Measurements from ENCODE around the gene MORC3.
"Not testable (repeated sequence)": the region's sequence is repeated elsewhere in the genome, so short reads cannot be mapped to it uniquely, and the experiment has no call there.

The MORC3 gene

DNA sequence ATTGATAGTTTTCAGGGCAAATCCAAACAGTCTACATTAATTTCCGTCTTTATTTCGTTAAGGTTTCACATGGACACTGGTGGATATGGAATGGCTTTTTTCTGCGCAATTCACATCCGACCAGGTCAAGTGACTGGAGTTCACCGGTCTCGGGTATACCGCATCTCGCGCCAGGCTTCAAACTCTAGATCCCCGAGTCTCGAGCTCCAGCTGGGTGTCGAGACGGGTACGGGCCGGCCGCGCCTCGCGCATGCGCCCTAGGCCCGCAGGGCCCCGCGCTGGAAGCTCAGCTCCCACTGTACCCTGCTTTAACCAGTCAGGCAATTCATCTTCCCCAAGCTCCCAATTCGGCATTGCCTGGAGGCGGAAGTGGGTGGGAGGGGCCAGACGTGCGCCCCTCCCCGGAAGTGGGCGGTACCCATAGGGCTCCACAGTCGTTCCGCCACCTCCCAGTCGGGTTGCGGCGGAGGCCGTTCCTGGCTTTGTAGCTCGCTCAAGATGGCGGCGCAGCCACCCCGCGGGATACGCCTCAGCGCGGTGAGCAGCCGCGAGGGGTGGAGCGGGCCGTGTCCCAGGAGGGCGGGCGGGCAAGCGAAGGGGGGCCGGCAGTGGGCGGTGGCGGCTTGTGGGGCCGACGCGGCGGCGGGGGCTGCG, at the start of gene MORC3:
Gene MORC3, plus strand, starts transcription at position 431 of the 654 bp plus-strand sequence. Its CDS starts 68 bp downstream, at position 499.
- peak; percentile 98 for DNase-seq

GRCh38 chr21:36270786-36271695, 49.0 kb upstream of the MORC3 start:
- DNase-seq: not testable (repeated sequence)

DNA sequence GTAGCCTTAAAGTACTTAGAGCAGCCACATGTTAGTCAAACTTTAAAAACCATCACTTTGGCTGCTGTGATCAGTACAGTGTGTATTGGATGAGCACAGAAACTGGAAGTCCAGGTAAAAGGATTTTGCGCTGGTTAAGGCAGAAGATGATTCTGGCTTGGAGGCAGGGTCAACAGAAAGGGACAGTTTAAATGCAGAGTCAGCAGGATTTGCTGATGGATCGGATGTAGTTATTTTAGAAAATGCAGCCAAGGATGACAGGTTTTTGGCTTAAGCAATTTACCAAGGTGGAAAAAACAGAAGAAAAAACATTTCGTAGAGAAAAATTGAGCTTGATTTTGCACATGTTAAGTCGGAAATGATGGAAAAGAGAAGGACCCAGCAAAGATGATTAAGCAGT, 45.9 kb upstream of the MORC3 start:
- no peak for DNase-seq

- DNase-seq: no peak
Measured at GRCh38 chr21:36282568-36283230, 37.3 kb upstream of the MORC3 start.

DNA sequence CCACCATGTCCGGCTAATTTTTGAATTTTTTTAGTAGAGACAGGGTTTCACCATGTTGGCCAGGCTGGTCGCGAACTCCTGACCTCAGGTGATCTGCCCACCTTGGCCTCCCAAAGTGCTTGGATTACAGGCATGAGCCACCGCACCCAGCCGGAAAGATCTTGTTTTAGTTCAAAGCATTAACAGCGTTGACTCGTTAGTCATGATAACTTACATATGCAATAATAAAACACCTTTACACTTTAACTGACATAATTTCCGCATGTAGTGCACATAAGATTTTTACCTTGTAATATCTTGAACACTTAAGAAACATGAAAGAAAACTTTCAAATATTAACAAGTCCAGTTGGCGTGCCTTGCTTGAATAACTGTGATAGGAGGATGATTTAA, 36.8 kb upstream of the MORC3 start:
- DNase-seq: not testable (repeated sequence)

- DNase-seq: no peak
Measured at GRCh38 chr21:36288651-36289243, 31.2 kb upstream of the MORC3 start.

GRCh38 chr21:36291509-36291908, 28.5 kb upstream of the MORC3 start:
- no peak for DNase-seq

- DNase-seq: no peak
Measured at GRCh38 chr21:36297406-36297937, 22.5 kb upstream of the MORC3 start.

DNA sequence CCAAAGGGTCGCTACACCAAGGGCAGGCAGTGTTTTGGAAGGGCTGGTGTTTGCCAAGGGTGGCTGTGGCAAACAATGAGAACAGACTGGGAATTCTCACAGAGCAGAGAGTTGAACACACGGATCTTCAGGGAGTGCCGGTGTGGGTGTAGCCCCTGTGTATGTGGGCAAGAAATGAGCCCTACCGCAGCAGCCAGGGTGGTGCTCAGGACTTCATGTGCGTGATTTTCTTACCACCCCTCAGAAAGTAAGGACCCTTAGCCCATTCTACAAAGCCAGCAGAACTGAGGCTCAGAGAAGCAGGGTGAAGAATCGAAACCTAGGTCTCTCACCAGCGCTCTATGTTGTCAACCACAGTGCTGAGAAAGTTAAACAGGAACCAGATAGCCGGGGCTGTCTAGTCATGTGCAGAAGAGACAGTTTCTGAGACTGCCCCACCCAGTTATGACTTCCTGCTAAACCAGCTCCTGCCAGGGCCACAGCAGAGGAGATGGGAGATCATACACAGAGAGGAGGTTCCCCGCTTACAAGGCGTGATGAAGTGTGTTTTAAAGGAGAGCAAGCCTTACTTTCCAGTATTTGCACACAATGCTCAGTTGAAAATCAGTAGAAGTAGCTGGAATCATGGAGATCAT, 21.9 kb upstream of the MORC3 start:
- DNase-seq: peak; percentile 61

DNA sequence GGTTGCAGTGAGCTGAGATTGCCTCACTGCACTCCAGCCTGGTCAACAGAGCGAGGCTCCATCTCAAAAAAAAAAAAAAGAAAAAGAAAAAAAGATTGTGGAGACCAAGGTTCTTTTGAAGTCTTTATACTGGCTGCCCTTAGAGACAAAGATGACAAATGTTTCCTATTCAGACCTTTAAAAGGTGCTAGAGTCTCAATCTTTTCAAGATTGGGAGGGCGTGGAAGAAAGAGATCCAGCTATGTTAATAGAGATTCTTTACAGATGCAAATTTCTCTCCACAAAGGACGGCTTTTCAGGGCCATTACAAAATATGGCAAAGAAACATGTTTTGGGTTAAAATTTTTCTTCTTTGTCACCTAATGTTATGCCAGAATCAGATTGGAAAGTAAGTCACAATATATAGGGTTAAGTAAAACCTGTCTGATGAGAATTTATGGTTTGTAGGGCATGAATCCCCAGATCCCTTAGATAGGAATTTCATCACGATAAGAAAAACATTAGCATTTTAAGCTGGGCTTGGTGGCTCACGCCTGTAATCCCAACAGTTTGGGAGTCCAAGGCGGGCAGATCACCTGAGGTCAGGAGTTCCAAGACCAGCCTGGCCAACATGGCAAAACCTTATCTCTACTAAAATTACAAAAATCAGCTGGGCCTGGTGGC, 13.0 kb upstream of the MORC3 start:
- no peak for DNase-seq

GRCh38 chr21:36310016-36310415, 10.0 kb upstream of the MORC3 start:
- DNase-seq: peak; percentile 50

- not testable (repeated sequence) for DNase-seq
Measured at GRCh38 chr21:36313446-36313845, 6.6 kb upstream of the MORC3 start.

DNA sequence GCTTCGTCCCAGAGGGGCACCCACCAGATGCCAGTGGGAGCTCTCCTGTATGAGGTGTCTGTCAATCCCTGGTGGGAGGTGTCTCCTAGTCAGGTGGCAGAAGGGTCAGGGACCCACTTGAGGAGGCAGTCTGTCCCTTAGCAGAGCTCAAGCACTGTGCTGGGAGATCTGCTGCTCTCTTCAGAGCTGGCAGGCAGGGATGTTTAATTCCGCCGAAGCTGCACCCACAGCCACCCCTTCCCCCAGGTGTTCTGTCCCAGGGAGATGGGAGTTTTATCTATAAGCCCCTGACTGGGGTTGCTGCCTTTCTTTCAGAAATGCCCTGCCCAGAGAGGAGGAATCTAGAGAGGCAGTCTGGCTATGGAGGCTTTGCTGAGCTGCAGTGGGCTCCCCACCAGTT, 4.0 kb upstream of the MORC3 start:
- not testable (repeated sequence) for DNase-seq

DNA sequence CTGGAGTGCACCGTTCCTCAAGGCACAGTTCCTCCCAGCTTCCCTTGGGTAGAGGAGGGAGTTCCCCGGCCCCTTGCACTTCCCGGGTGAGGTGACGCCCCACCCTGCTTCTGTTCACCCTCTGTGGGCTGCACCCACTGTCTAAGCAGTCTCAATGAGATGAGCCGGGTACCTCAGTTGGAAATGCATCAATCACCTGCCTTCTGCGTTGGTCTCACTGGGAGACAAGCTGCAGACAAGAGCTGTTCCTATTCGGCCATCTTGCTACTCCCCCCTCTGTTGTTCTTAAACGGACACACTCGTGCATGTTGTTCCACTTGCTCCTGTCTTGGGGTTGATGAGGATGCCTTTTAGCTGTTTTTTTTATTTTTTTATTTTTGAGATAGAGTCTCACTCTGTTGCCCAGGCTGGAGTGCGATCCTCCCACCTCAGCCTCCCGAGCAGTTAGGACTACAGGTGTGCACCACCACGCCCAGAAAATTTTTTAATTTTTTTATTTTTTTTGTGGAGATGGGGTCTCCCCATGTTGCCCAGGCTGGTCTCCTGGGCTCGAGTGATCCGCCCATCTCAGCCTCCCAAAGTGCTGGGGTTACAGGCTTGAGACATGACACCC, 3.0 kb upstream of the MORC3 start:
- no peak for DNase-seq

DNA sequence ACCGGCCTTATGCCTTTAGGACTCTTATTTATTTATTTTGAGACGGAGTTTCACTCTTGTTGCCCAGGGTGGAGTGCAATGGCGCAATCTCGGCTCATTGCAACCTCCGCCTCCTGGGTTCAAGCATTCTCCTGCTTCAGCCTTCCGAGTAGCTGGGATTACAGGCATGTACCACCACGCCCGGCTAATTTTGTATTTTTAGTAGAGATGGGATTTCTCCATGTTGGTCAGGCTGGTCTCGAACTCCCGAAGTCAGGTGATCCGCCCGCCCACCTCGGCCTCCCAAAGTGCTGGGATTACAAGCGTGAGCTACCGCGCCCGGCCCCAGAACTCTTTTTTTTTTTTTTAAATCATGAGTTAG, 611 bp upstream of the MORC3 start:
- not testable (repeated sequence) for DNase-seq

DNA sequence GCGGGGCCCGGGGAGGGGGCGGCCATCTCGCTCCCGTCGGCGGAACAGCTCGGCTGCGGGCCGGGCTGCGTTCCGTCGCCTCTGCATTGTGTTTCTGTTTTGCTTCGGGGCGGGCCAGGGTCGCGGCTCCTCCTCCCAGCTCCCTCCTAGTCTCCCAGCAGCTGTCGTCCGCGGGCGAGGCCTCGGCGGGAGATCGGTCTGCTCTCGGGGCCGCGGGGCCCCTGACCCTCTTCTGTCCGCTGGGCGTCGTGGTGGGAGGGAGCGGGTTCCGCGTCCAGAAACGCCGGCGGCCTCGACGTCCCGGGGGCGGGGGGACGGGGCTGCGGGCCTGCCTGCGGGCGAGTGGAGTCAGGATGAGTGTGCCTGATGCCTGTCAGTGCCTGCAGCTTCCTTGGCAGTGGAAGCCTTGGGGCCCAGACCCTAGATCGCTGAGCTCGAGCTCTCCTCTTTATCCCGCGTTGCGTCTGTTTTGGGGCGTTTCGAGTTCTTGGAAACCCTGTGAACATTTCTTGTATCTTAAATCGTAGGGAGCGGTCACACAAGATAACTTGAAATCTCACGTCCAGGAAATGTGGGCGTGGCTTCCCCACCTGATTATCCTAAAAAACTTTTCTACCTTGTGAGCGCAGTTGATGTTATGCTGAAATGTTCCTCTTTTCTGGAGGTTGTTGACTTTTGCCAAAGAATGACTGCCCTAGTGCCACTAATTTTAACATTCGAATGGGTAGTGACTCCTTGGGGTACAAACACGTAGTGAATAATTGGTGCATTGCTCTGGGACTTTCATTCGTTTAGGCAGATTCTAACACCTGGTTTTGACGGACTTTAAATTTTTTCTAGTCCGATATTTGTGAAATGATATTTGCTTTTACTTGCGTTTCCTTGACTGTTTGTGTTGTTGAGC, 676 bp downstream of the MORC3 start:
- peak; percentile 78 for DNase-seq

DNA sequence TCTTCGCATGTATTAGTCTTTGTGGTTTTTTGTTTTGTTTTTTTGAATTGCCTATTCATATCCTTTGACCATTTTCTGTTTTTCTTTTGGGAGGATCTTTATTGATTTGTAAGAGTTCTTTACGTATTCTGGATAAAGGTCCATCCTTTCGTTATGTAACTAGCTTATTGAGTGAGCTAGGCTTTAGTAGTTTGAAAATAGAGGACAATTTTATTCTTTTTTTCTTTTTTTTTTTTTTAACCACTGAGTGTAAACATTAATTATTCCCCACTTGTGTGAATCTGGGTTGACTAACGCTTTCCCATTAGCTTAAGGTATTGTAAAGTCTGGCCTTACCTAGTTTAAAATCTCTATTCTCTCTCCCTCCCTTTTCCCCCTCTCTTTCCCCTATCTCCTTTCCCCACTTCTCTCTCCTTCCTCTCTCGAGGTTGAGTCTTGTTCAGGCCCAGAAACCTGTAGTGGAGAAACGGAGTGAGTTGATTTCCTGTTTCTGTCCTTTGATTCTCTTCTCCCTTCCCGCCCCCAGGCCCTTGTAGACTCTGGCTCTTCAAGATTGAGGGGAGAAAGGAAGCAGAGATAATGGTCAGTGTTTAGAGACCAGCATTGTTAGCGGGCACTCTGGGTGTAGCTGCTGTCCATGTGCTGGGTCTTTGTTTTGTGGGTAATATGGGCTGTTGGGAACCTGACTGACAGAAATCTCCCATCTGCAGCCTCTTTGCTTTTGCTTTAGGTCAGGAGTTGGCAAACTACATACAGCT, 1.5 kb downstream of the MORC3 start:
- DNase-seq: no peak

DNA sequence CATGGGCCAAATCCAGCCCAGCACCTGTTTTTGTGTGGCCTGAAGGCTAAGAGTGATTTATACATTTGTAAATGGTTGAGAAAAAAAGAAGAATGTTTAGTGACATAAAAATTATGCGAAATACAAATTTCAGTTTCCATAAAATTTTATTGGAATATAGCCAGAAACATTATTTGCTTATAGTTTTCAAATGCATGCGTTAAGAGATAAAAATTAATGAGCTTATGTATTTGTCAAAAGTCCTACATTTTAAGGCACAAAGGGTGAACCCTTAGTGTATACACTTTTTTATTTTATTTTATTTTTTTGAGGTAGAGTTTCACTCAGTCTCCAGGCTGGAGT, 2.1 kb downstream of the MORC3 start:
- DNase-seq: no peak

DNA sequence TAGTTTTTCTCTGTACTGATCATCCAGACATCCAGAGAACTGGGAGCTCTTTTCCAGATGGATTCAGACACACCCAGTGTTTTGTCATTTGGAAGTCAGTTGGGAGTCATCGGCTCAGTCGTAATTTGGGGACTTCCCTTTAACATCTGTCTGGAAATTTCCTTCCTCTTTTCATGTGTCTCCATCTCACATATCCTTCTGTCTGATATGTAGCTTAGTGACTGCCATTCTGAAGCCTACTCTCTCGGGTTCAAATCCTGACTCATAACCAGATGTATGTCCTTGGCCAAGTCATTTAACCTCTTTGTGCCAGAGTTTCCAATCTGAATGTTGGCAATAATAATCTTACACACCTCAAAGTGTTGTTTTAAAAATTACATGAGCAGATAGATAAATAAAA, 3.0 kb downstream of the MORC3 start:
- DNase-seq: no peak

All from activated CD4-positive, CD25-positive, alpha-beta regulatory T cell treated with anti-CD3 and anti-CD28 coated beads, Interleukin-2, amount 50 U/mL, for 72 hours (primary cell).